ENCODE measurements around the gene KLHL29. TPM values are rescaled to one million over a fixed set of nuclear protein-coding genes. Genes with fewer than 3 reads are reported as not detected.

Gene KLHL29
- total and polyA plus RNA-seq, 2 donors (not counting 3 experiments of a cell fraction or from before 2014, with no cell fraction given) = 4.6 to 12.7 TPM

DNA sequence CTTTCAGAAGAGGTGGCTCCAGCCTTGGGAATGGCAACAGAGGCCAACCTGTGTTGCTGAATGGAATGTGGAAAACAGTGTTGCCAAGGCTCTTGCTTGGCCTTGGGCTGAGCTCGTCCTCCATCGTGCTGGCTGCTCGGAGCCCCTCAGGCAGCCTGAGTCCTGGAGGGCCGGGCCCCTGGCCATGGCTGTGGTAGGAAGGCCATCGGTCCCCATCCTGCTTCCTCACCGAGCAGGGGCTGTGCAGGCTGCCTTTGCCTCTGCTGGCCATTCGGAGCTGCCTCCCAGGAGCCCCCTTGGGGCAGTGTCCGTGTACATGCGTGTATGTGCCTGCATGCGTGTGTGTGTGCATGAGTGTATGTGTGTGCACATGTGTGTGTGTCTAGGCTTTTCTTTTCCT lies 178.2 kb downstream of the KLHL29 start:
- Histone ChIP-seq H3K36me3 (ENCODE audit: control insufficient read depth in 2 of 2, extremely low read depth in 1 of 2, insufficient read depth in 2 of 2, low read length in 2 of 2) (no peaks in the 10 kb centered on the region), H3K79me2 (ENCODE audit: control insufficient read depth, insufficient read depth, low read length) (no peaks in the 10 kb centered on the region), H3K4me2 (ENCODE audit: insufficient read depth, low read length) (no peak overlapping the region), H4K20me1 (replicated peaks; ENCODE audit: control insufficient read depth, extremely low read depth, insufficient read depth, low read length) (no peaks in the 10 kb centered on the region), H3K4me1 (ENCODE audit: control insufficient read depth, extremely low read depth, insufficient read depth, low read length) (no peaks in the 10 kb centered on the region), H3K4me3 (replicated peaks in 1 of 3; ENCODE audit: insufficient read depth in 1 of 3, low read depth in 1 of 3, low read length in 3 of 3) (no peak overlapping the region), H3K9me3 (replicated peaks; ENCODE audit: control insufficient read depth, insufficient read depth, low read length) (no peaks in the 10 kb centered on the region), H3K27me3 (ENCODE audit: control insufficient read depth in 2 of 2, insufficient read depth in 2 of 2, low read length in 2 of 2) (no peaks in the 10 kb centered on the region), H3K27ac (ENCODE audit: insufficient read depth, low read depth, low read length) (no peak overlapping the region), H2AFZ (ENCODE audit: low read depth, low read length) (no peak overlapping the region), H3K9me1 (replicated peaks; ENCODE audit: control insufficient read depth, extremely low read depth, insufficient read depth, low read length) (no peaks in the 10 kb centered on the region), H3K9ac (replicated peaks; ENCODE audit: extremely low read depth, insufficient read depth, low read length) (no peak overlapping the region)
- no peak for FAIRE-seq
- intact Hi-C loops (cut with micrococcal nuclease) = no loop called here
- POLR2A ChIA-PET = no interaction called here
- DNase-seq (ENCODE audit: low read depth, low spot score) = no peak
- no TSS peak for BruUV-seq (replicated peaks)
- dilution Hi-C loops (cut with MboI; ENCODE audit: extremely low pct_ligation_motif_present, low sequenced_read_pairs) = no loop called here
- TF ChIP-seq, protein P1, sequence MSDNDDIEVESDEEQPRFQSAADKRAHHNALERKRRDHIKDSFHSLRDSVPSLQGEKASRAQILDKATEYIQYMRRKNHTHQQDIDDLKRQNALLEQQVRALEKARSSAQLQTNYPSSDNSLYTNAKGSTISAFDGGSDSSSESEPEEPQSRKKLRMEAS (IDR thresholded peaks at IDR 0.05; ENCODE audit: insufficient read depth, insufficient read length) = no peak
- TF ChIP-seq GATA2 (IDR thresholded peaks at IDR 0.05; ENCODE audit: insufficient read depth, insufficient read length, low read depth, low read length) (no peak), EZH2 (IDR thresholded peaks at IDR 0.05; ENCODE audit: borderline replicate concordance, low read depth, low read length, severe bottlenecking) (no peak), FOS (IDR thresholded peaks at IDR 0.05; ENCODE audit: borderline replicate concordance, insufficient read depth, low read length) (no peak), JUN (IDR thresholded peaks at IDR 0.05; ENCODE audit: borderline replicate concordance, insufficient read depth, insufficient read length, low read depth) (no peak), POLR2AphosphoS5 (IDR thresholded peaks at IDR 0.05; ENCODE audit: insufficient read depth, low read depth, low read length) (no peak), POLR2A (IDR thresholded peaks at IDR 0.05; ENCODE audit: low read depth, low read length) (no peak)
- TF ChIP-seq, protein P2, sequence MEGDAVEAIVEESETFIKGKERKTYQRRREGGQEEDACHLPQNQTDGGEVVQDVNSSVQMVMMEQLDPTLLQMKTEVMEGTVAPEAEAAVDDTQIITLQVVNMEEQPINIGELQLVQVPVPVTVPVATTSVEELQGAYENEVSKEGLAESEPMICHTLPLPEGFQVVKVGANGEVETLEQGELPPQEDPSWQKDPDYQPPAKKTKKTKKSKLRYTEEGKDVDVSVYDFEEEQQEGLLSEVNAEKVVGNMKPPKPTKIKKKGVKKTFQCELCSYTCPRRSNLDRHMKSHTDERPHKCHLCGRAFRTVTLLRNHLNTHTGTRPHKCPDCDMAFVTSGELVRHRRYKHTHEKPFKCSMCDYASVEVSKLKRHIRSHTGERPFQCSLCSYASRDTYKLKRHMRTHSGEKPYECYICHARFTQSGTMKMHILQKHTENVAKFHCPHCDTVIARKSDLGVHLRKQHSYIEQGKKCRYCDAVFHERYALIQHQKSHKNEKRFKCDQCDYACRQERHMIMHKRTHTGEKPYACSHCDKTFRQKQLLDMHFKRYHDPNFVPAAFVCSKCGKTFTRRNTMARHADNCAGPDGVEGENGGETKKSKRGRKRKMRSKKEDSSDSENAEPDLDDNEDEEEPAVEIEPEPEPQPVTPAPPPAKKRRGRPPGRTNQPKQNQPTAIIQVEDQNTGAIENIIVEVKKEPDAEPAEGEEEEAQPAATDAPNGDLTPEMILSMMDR (IDR thresholded peaks at IDR 0.05; ENCODE audit: extremely low read depth in 1 of 2, insufficient read depth in 1 of 2, low read depth in 1 of 2, low read length in 2 of 2) = no peak
- CTCF ChIA-PET = interaction anchor here (0.9 kb wide), 1 partner anchor 159 kb away, joined by 3 read pairs; no protein-coding TSS in a partner anchor

All from endothelial cell of umbilical vein (primary cell).